Neural progenitor cell (in vitro differentiated cells): ENCODE measurements around the gene DQX1. TPM values are rescaled to one million over a fixed set of nuclear protein-coding genes. Genes with fewer than 3 reads are reported as not detected.
A peak's percentile ranks its signal among the peaks of the same experiment; 100 is the strongest.

ENCODE experiments used
- DNase-seq: peaks from one replicate; pipeline ENCODE4 v3.0.0-alpha.2; 2016; ENCODE audit warnings: low spot score
- H2AFZ ChIP-seq: fragments of 200-600 bp; sonication (generic); replicated peaks from 2 replicates; pipeline ENCODE4 v1.6.1; 2016; ENCODE audit warnings: antibody characterized with exemption
- H3F3A ChIP-seq: fragments of 200-600 bp; sonication (generic); 2 replicates; pipeline ENCODE4 v1.6.1; 2016; ENCODE audit warnings: antibody characterized with exemption, low read depth
- H3K27ac ChIP-seq: fragments of 200-600 bp; sonication (generic); 2 replicates; pipeline ENCODE4 v1.5.1; 2016; ENCODE audit warnings: mild to moderate bottlenecking
- H3K27me3 ChIP-seq: fragments of 200-600 bp; sonication (generic); 2 replicates; pipeline ENCODE4 v1.6.1; 2016; ENCODE audit warnings: mild to moderate bottlenecking, moderate library complexity
- H3K36me3 ChIP-seq: fragments of 200-600 bp; sonication (generic); 2 replicates; pipeline ENCODE4 v1.5.1; 2016
- H3K4me1 ChIP-seq: fragments of 200-600 bp; sonication (generic); 2 replicates; pipeline ENCODE4 v1.6.1; 2016; ENCODE audit warnings: mixed run types
- H3K4me2 ChIP-seq: fragments of 200-600 bp; sonication (generic); 2 replicates; pipeline ENCODE4 v1.6.1; 2016
- H3K4me3 ChIP-seq: fragments of 200-600 bp; sonication (generic); 2 replicates; pipeline ENCODE4 v1.5.1; 2016
- H3K79me2 ChIP-seq: fragments of 200-600 bp; sonication (generic); 2 replicates; pipeline ENCODE4 v1.6.1; 2016; ENCODE audit warnings: low read depth
- H3K9ac ChIP-seq: fragments of 200-600 bp; sonication (generic); 2 replicates; pipeline ENCODE4 v1.6.1; 2016
- H3K9me3 ChIP-seq: fragments of 200-600 bp; sonication (generic); 2 replicates; pipeline ENCODE4 v1.5.1; 2016; ENCODE audit warnings: low read depth
- H4K20me1 ChIP-seq: fragments of 200-600 bp; sonication (generic); 2 replicates; pipeline ENCODE4 v1.6.1; 2016; ENCODE audit warnings: low read depth
- H3K27ac Mint-ChIP-seq: 3 replicates; pipeline ENCODE4 v1.8.0; 2021; ENCODE audit warnings: mixed read lengths
- H3K27me3 Mint-ChIP-seq: 2 replicates; pipeline ENCODE4 v1.8.0; 2022; ENCODE audit warnings: low read depth, mild to moderate bottlenecking, inconsistent platforms, moderate library complexity, mixed read lengths; ENCODE audit not compliant: insufficient read depth
- H3K36me3 Mint-ChIP-seq: 3 replicates; pipeline ENCODE4 v1.8.0; 2021; ENCODE audit warnings: mixed read lengths
- H3K4me1 Mint-ChIP-seq: 3 replicates; pipeline ENCODE4 v1.8.0; 2021; ENCODE audit warnings: mixed read lengths
- H3K4me3 Mint-ChIP-seq: 3 replicates; pipeline ENCODE4 v1.8.0; 2021; ENCODE audit warnings: mild to moderate bottlenecking, moderate library complexity, mixed read lengths
- H3K9me3 Mint-ChIP-seq: 3 replicates; pipeline ENCODE4 v1.8.0; 2020; ENCODE audit warnings: mixed read lengths
- CTCF ChIP-seq: fragments of 200-600 bp; sonication (generic); IDR thresholded peaks from 2 replicates; pipeline ENCODE4 v1.5.1; 2017; ENCODE audit warnings: antibody characterized with exemption, mild to moderate bottlenecking
- EZH2 ChIP-seq: fragments of 200-600 bp; sonication (generic); IDR thresholded peaks from 2 replicates; pipeline ENCODE4 v1.6.1; 2017; ENCODE audit warnings: antibody characterized with exemption, mild to moderate bottlenecking, moderate library complexity
- EZH2phosphoT487 ChIP-seq: fragments of 200-600 bp; sonication (generic); IDR thresholded peaks from 2 replicates; pipeline ENCODE4 v1.6.1; 2017; ENCODE audit warnings: antibody characterized with exemption
- total RNA-seq: library from RNA; depleted of rRNA; stranded (reverse); fragments of >200 nt; gene quantifications from 2 replicates; pipeline ENCODE4 v1.2.3, GENCODE V29; 2015; ENCODE audit warnings: low replicate concordance

Gene DQX1
- total RNA-seq, 1 donor from 2014 or later: 0.11 TPM

- Histone ChIP-seq H3K4me3 (peak overlapping the region; percentile 69), H3K4me2 (peak overlapping the region; percentile 89), H3F3A (peaks cover 39% of the 10 kb centered on the region), H4K20me1 (peaks cover under 1% of the 10 kb centered on the region), H3K9ac (no peak overlapping the region), H3K27me3 (peaks cover 82% of the 10 kb centered on the region), H3K9me3 (no peaks in the 10 kb centered on the region), H3K4me1 (peaks cover 14% of the 10 kb centered on the region), H3K79me2 (peaks cover 13% of the 10 kb centered on the region), H3K36me3 (no peaks in the 10 kb centered on the region), H2AFZ (peak overlapping the region; percentile 94), H3K27ac (no peak overlapping the region)
- Mint-ChIP-seq H3K4me1 (peaks cover 31% of the 10 kb centered on the region), H3K4me3 (peak overlapping the region; percentile 99), H3K36me3 (peaks cover 21% of the 10 kb centered on the region), H3K9me3 (peaks cover 3% of the 10 kb centered on the region), H3K27ac (no peak overlapping the region), H3K27me3 (peaks cover 71% of the 10 kb centered on the region)
- peak; percentile 56 for DNase-seq
- TF ChIP-seq EZH2: peak; percentile 52
- TF ChIP-seq CTCF: no peak
Measured at GRCh38 chr2:74507926-74508520, 18.0 kb downstream of the DQX1 start.

GRCh38 chr2:74507145-74507925, 18.7 kb downstream of the DQX1 start, which contains the start of gene PCGF1:
Gene PCGF1, minus strand, starts transcription at chr2:74507695. Its CDS starts 27 bp downstream, at chr2:74507668.
- Histone ChIP-seq H3K27me3 (peaks cover 82% of the 10 kb centered on the region), H3K79me2 (peaks cover 13% of the 10 kb centered on the region), H3K4me3 (peak within 1 kb of the TSS; percentile 69), H3K36me3 (no peaks in the 10 kb centered on the region), H3F3A (peaks cover 33% of the 10 kb centered on the region), H2AFZ (peak within 1 kb of the TSS; percentile 94), H3K4me2 (peak within 1 kb of the TSS; percentile 89), H3K9ac (peak within 1 kb of the TSS; percentile 48), H3K9me3 (no peaks in the 10 kb centered on the region), H3K27ac (peak within 1 kb of the TSS; percentile 23), H4K20me1 (no peaks in the 10 kb centered on the region), H3K4me1 (peaks cover 13% of the 10 kb centered on the region)
- H3K4me1 Mint-ChIP-seq: peaks cover 30% of the 10 kb centered on the region
- DNase-seq: peak; percentile 99
- peak within 1 kb of the TSS; percentile 100 for H3K27ac Mint-ChIP-seq
- peaks cover 3% of the 10 kb centered on the region for H3K9me3 Mint-ChIP-seq
- H3K36me3 Mint-ChIP-seq: peaks cover 21% of the 10 kb centered on the region
- TF ChIP-seq EZH2phosphoT487 (no peak), CTCF (peak; percentile 51)
- H3K27me3 Mint-ChIP-seq: peaks cover 70% of the 10 kb centered on the region
- peak within 1 kb of the TSS; percentile 99 for H3K4me3 Mint-ChIP-seq

GRCh38 chr2:74505448-74506246, 20.4 kb downstream of the DQX1 start:
- no peak overlapping the region for H3K27ac Mint-ChIP-seq
- peak overlapping the region; percentile 49 for H3K4me3 Mint-ChIP-seq
- Histone ChIP-seq H3K4me3 (no peak overlapping the region), H3K4me1 (peaks cover 22% of the 10 kb centered on the region), H3K4me2 (no peak overlapping the region), H4K20me1 (peaks cover 11% of the 10 kb centered on the region), H3K27ac (no peak overlapping the region), H3K36me3 (no peaks in the 10 kb centered on the region), H3K27me3 (peaks cover 82% of the 10 kb centered on the region), H3K9ac (no peak overlapping the region), H2AFZ (no peak overlapping the region), H3K9me3 (no peaks in the 10 kb centered on the region), H3F3A (peaks cover 41% of the 10 kb centered on the region), H3K79me2 (peaks cover 13% of the 10 kb centered on the region)
- peaks cover 70% of the 10 kb centered on the region for H3K27me3 Mint-ChIP-seq
- H3K4me1 Mint-ChIP-seq: peaks cover 40% of the 10 kb centered on the region
- peaks cover 4% of the 10 kb centered on the region for H3K9me3 Mint-ChIP-seq
- TF ChIP-seq EZH2 (no peak), CTCF (no peak), EZH2phosphoT487 (no peak)
- H3K36me3 Mint-ChIP-seq: peaks cover 21% of the 10 kb centered on the region
- DNase-seq: no peak
